AG04449 (cell line): ENCODE results near the gene ADAP1.

Experiments used
- CTCF ChIA-PET: fragments of 350-600 bp; formaldehyde crosslinking; extraction: SDS; loops from one replicate; lab custom pipeline; 2021; ENCODE audit warnings: antibody characterized with exemption; lab: Yijun Ruan, JAX
- POLR2A ChIA-PET: fragments of 400-600, 350-600 bp; formaldehyde crosslinking; extraction: SDS; loops from one replicate; lab custom pipeline; 2020; ENCODE audit warnings: antibody characterized with exemption, inconsistent platforms; lab: Yijun Ruan, JAX
- DNase-seq: peaks from one replicate; pipeline ENCODE4 v3.0.0-alpha.2; 2010; ENCODE audit warnings: low read depth, low spot score
- H3K4me3 ChIP-seq: 2 replicates; pipeline ENCODE4 v1.5.1; 2011; ENCODE audit warnings: low read depth, mild to moderate bottlenecking, control low read depth, low read length
- TF ChIP-seq, protein P1 (sequence below): IDR thresholded peaks from one replicate; pipeline ENCODE4 v1.5.1; 2011; ENCODE audit warnings: mild to moderate bottlenecking, moderate library complexity, low read length, control low read depth, inconsistent platforms; ENCODE audit not compliant: insufficient read depth; ENCODE audit errors: missing control alignments

The ADAP1 gene

DNA sequence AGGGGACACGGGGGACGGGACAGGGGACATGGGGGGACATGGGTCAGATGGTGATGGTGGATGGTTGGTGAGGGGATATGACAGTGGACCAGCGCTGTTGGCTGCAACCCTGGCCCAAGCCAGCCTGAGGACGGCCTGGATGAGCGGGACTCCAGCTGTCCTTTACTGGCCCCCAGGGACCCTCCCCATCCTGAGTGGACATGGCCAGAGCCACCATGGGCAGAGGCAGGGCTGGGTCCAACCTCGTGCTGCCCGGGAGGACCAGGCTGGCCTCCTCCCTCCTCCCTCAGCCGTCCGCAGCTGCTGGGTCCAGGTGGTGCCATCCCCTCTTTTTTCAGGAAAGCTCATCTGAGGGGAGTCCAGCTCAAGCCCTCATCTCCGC lies 47.7 kb downstream of the ADAP1 start:
- no peak for DNase-seq
- ChIA-PET CTCF (interaction anchor here (1.1 to 3.0 kb wide), 2 partner anchors 11 to 86 kb away, joined by 4 to 16 read pairs; no protein-coding TSS in a partner anchor), POLR2A (no interaction called here)
- TF ChIP-seq, protein P1, sequence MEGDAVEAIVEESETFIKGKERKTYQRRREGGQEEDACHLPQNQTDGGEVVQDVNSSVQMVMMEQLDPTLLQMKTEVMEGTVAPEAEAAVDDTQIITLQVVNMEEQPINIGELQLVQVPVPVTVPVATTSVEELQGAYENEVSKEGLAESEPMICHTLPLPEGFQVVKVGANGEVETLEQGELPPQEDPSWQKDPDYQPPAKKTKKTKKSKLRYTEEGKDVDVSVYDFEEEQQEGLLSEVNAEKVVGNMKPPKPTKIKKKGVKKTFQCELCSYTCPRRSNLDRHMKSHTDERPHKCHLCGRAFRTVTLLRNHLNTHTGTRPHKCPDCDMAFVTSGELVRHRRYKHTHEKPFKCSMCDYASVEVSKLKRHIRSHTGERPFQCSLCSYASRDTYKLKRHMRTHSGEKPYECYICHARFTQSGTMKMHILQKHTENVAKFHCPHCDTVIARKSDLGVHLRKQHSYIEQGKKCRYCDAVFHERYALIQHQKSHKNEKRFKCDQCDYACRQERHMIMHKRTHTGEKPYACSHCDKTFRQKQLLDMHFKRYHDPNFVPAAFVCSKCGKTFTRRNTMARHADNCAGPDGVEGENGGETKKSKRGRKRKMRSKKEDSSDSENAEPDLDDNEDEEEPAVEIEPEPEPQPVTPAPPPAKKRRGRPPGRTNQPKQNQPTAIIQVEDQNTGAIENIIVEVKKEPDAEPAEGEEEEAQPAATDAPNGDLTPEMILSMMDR = no peak
- no peak overlapping the region for H3K4me3 ChIP-seq

DNA sequence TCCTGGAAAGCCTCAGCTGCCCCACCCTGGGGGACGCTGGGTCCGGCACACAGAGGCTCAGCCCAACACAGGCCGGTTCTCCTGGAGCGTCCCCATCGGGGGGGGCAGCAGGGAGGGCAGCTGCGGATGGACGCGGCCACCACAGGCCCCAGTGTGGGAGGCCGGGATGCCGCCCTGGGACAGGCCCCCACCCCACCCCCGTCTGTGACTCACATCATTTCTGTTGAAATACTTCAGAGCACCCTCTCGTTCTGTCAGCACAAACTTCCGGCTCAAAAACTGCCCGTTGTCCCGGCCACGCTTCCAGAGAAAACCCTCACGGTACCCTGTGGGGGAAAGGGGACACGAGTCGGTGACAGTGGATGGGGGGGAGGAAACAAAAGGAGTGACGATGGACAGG lies 49.6 kb downstream of the ADAP1 start:
- H3K4me3 ChIP-seq = no peak overlapping the region
- TF ChIP-seq, protein P1 = no peak
- ChIA-PET POLR2A (no interaction called here), CTCF (no interaction called here)
- no peak for DNase-seq

DNA sequence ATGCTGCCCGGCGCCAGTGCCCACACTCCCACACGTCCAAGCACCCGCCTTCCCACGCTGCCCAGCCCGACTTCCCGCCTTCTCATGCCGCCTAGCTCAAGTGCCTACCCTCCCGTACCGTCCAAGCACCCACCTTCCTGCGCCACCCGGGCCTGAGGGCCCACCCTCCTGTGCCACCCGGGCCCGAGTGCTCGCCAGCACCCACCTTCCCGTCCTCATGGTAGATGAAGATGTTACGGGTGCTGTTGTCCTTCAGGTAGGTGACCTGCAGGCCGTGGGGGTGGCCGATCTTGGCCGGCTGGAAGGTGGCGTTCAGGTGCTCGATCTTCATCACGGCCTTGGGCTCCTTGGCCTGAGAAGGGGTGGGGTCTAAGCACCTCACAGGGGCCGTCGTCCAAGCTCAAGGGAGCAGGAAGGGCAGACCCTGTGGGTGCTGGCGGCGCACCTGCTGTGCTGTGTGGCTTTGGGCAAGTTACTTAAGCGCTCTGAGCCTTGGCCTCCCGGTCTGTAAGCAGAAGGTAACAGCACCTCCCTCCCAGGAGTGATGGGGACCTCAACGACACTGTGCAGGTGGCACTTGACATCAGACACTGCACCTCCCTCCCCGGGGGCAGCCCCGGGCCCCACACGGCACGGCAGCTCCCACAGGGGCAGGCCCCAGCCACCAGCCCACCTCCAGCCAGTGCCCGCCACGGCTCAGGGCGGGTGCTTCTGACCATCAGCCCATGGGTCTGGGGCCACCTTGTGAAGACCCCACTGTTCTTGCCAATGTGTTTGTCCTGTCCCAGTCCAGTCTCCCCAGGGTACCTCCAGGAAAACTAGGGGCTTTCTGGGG lies 50.3 kb downstream of the ADAP1 start:
- CTCF ChIA-PET = no interaction called here
- DNase-seq = no peak
- TF ChIP-seq, protein P1 = no peak
- POLR2A ChIA-PET = no interaction called here
- no peak overlapping the region for H3K4me3 ChIP-seq

DNA sequence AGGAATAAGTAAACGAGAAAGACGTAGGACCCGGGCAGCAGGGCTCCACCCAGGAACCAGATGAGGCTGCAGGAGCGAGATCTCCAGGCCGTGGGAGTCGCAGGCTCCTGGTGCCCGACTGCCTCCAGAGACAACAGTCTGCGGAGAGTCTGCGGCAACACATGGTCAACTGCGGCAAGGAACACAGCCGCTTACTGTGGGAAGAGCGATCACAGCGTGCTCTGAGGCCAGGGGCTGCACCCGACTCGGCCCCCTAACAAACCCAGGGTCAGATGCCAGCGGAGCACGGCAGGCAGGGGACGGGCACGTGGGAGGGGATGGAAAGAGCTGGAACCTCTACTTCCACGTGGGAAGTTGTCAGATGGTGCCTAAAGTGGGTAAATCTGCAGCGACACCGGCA lies 51.5 kb downstream of the ADAP1 start:
- H3K4me3 ChIP-seq = no peak overlapping the region
- no peak for DNase-seq
- TF ChIP-seq, protein P1 = no peak
- POLR2A ChIA-PET = no interaction called here
- CTCF ChIA-PET = no interaction called here

DNA sequence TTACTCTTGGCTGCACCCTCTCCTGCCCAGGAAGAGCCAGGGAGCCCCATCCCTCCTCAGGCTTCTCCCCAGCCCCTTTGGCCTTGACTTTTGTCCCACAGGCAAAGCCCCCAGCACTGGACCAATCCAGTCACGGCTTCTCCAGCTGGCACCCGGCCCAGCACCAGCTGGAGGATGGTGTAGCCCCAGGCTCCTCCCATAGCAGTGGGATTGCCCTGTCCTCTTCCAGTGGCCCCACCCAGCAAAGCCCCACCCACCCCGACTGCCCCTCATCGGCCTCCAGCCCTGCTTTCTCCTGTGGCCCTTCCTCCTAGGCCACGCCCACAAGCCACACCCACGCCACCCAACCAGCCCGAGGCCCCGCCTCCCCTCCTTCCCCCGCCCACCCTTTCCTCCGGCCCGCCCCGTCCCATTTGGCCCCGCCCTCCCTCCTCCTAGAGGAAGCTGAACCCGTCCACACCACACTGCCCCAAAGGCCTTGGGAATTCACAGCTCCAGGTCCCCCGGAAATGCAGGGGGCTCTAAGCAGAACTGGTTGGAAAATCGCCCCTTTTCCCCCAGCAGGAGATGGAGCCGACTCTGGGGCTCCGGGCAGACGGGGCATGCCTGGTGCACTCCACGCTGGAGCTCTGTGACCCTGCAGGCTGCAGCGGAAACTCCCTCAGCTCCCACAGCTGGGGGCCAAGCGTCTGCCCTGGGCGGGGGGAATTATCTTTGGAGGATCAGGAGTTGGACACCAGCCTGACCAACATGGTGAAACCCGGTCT lies 52.9 kb downstream of the ADAP1 start:
- TF ChIP-seq, protein P1 = no peak
- H3K4me3 ChIP-seq = no peak overlapping the region
- no peak for DNase-seq
- CTCF ChIA-PET = interaction anchor here (1.7 kb wide), 1 partner anchor 28 kb away, joined by 6 read pairs; no protein-coding TSS in a partner anchor
- POLR2A ChIA-PET = interaction anchor here (1.1 to 2.4 kb wide), 2 partner anchors 10 to 73 kb away, joined by 3 to 6 read pairs; no protein-coding TSS in a partner anchor

DNA sequence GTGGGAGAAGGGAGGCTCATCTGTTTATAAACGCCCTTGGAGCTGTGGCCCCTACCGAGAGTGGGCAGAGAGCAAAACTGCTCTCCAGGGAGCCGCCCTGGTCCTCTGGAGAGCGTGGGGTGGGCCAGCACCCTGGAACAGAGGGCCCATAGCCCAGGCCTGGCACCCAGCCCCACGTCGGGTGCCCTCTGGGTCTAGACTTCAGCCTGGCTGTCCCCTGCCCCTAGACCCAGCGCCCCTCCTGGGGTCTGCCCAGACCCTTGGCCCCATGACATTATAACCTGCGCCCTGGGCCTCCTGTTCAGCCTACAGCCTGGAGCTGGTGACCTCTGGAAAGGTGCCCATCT lies 53.5 kb downstream of the ADAP1 start:
- ChIA-PET CTCF (interaction anchor here (1.7 kb wide), 1 partner anchor 28 kb away, joined by 6 read pairs; no protein-coding TSS in a partner anchor), POLR2A (interaction anchor here (1.1 to 2.4 kb wide), 2 partner anchors 9 to 74 kb away, joined by 3 to 6 read pairs; no protein-coding TSS in a partner anchor)
- TF ChIP-seq, protein P1 = no peak
- H3K4me3 ChIP-seq = no peak overlapping the region
- no peak for DNase-seq
